A673 (cell line): ENCODE results near the gene FAM50B.

Experiments used
- CTCF ChIP-seq: fragments of 300-800, 200-600 bp; sonication (generic); conservative IDR thresholded peaks from 2 replicates; pipeline ENCODE4 v1.5.1; 2017; ENCODE audit warnings: low read depth, mild to moderate bottlenecking, antibody characterized with exemption, low read length, moderate library complexity, mixed read lengths
- EZH2 ChIP-seq: fragments of 200-600 bp; sonication (generic); IDR thresholded peaks from 2 replicates; pipeline ENCODE4 v1.6.1; 2017; ENCODE audit warnings: borderline replicate concordance, low read depth, mild to moderate bottlenecking, mixed read lengths, antibody characterized with exemption, low read length; ENCODE audit not compliant: poor library complexity, severe bottlenecking

- TF ChIP-seq CTCF (no peak), EZH2 (no peak)
Measured at GRCh38 chr6:3816251-3816650, 32.9 kb upstream of the FAM50B start.
